NOMO-1 (cell line): ENCODE results near the gene MRPL47.

Experiments
- DNase-seq, 2 experiments: peaks; one replicate each; lab custom pipeline; 2025; ENCODE audit not compliant: unreplicated experiment in 2 of 2; lab: John Stamatoyannopoulos, UW

MRPL47 gene

GRCh38 chr3:179599531-179599930, 4.9 kb downstream of the MRPL47 start:
- DNase-seq = no peak

- no peak for DNase-seq
Observed at GRCh38 chr3:179591313-179591712, 13.1 kb downstream of the MRPL47 start.

GRCh38 chr3:179590669-179591068, 13.8 kb downstream of the MRPL47 start:
- no peak for DNase-seq

GRCh38 chr3:179589143-179589542, 15.3 kb downstream of the MRPL47 start:
- no peak for DNase-seq

- no peak for DNase-seq
Observed at GRCh38 chr3:179580992-179581391, 23.4 kb downstream of the MRPL47 start.

GRCh38 chr3:179565496-179565895, 38.9 kb downstream of the MRPL47 start:
- no peak for DNase-seq

GRCh38 chr3:179563271-179563783, 41.1 kb downstream of the MRPL47 start:
- DNase-seq = peak; percentile 89 to 94

- peak; percentile 100 for DNase-seq
Observed at GRCh38 chr3:179562591-179563270, 41.7 kb downstream of the MRPL47 start, which contains the start of gene ACTL6A. TSS of gene ACTL6A (plus strand) at chr3:179562926. CDS start at chr3:179563093, 167 bp downstream.

- DNase-seq = no peak
Observed at GRCh38 chr3:179560791-179561190, 43.6 kb downstream of the MRPL47 start.

- peak; percentile 52 to 75 for DNase-seq
Observed at GRCh38 chr3:179558742-179559364, 45.6 kb downstream of the MRPL47 start.

GRCh38 chr3:179551349-179552105, 52.9 kb downstream of the MRPL47 start:
- DNase-seq = no peak

- DNase-seq = no peak
Observed at GRCh38 chr3:179546814-179547241, 57.6 kb downstream of the MRPL47 start.

GRCh38 chr3:179544981-179545645, 59.3 kb downstream of the MRPL47 start:
- DNase-seq = no peak

- DNase-seq = no peak
Observed at GRCh38 chr3:179542375-179542774, 62.1 kb downstream of the MRPL47 start.

GRCh38 chr3:179541596-179541995, 62.8 kb downstream of the MRPL47 start:
- no peak for DNase-seq

GRCh38 chr3:179541094-179541493, 63.3 kb downstream of the MRPL47 start:
- no peak for DNase-seq
